HEK293 (cell line): Measurements from ENCODE around the gene CENATAC.

ENCODE experiments used
- CTCF ChIA-PET: fragments of 350-600 bp; formaldehyde crosslinking; extraction: SDS; loops from one replicate; lab custom pipeline; 2021; ENCODE audit warnings: antibody characterized with exemption; lab: Yijun Ruan, JAX
- POLR2A ChIA-PET: fragments of 300-600 bp; formaldehyde crosslinking; extraction: SDS; loops from one replicate; lab custom pipeline; 2020; ENCODE audit warnings: antibody characterized with exemption, inconsistent platforms; lab: Yijun Ruan, JAX
- H3K27ac ChIP-seq: fragments of 200-500 bp; sonication (Bioruptor generic); 2 replicates; pipeline ENCODE4 v1.5.1; 2014; ENCODE audit warnings: low read depth, low read length, control low read depth, inconsistent platforms; ENCODE audit errors: extremely low read depth
- H3K36me3 ChIP-seq, 2 experiments: fragments of 200-500 bp in 1 of 2; sonication (Bioruptor generic) in 1 of 2; 1 replicate in 1 of 2; 2 replicates in 1 of 2; pipeline ENCODE4 v1.5.1; 2014 to 2017; ENCODE audit warnings: inconsistent platforms in 2 of 2, low read length in 2 of 2; ENCODE audit not compliant: control insufficient read depth in 2 of 2, insufficient read depth in 1 of 2
- H3K4me1 ChIP-seq: fragments of 200-500 bp; sonication (Bioruptor generic); 2 replicates; pipeline ENCODE4 v1.5.1; 2014; ENCODE audit warnings: mild to moderate bottlenecking, low read length, inconsistent platforms; ENCODE audit not compliant: control insufficient read depth, insufficient read depth
- H3K4me3 ChIP-seq: 2 replicates; pipeline ENCODE4 v1.5.1; 2011; ENCODE audit warnings: low read depth, mild to moderate bottlenecking, control low read depth, low read length, moderate library complexity
- H3K9me3 ChIP-seq: fragments of 200-500 bp; sonication (Bioruptor generic); 2 replicates; pipeline ENCODE4 v1.5.1; 2014; ENCODE audit warnings: low read depth, low read length, inconsistent platforms; ENCODE audit not compliant: control insufficient read depth, insufficient read depth
- EGR2 ChIP-seq: fragments of 450-650 bp; formaldehyde crosslinking; IDR thresholded peaks from 2 replicates; pipeline ENCODE4 v1.5.1; 2016; ENCODE audit warnings: low read depth, missing biosample characterization, missing genetic modification characterization
- ZBTB48 ChIP-seq: fragments of 450-650 bp; formaldehyde crosslinking; IDR thresholded peaks from 2 replicates; pipeline ENCODE4 v1.5.1; 2016; ENCODE audit warnings: missing biosample characterization, missing genetic modification characterization
- ZIC2 ChIP-seq: fragments of 450-650 bp; formaldehyde crosslinking; IDR thresholded peaks from 2 replicates; pipeline ENCODE4 v1.5.1; 2016; ENCODE audit warnings: missing biosample characterization, missing genetic modification characterization
- ZNF202 ChIP-seq: fragments of 450-650 bp; formaldehyde crosslinking; IDR thresholded peaks from 2 replicates; pipeline ENCODE4 v1.5.1; 2016; ENCODE audit warnings: missing biosample characterization, missing genetic modification characterization, borderline replicate concordance
- ZNF555 ChIP-seq: fragments of 450-650 bp; formaldehyde crosslinking; conservative IDR thresholded peaks from 2 replicates; pipeline ENCODE4 v1.5.1; 2017; ENCODE audit warnings: missing biosample characterization, mild to moderate bottlenecking, missing genetic modification characterization, inconsistent platforms
- ZNF558 ChIP-seq: fragments of 450-650 bp; formaldehyde crosslinking; IDR thresholded peaks from 2 replicates; pipeline ENCODE4 v1.5.1; 2016; ENCODE audit warnings: missing biosample characterization, missing genetic modification characterization
- ZNF768 ChIP-seq: fragments of 450-650 bp; formaldehyde crosslinking; IDR thresholded peaks from 2 replicates; pipeline ENCODE4 v1.5.1; 2018; ENCODE audit warnings: missing biosample characterization, mild to moderate bottlenecking, missing genetic modification characterization
- ZNF776 ChIP-seq: fragments of 450-650 bp; formaldehyde crosslinking; IDR thresholded peaks from 2 replicates; pipeline ENCODE4 v1.5.0; 2017; ENCODE audit warnings: missing biosample characterization, missing genetic modification characterization, borderline replicate concordance
- TF ChIP-seq, protein P1 (sequence below): fragments of 450-650 bp; formaldehyde crosslinking; IDR thresholded peaks from 2 replicates; pipeline ENCODE4 v1.5.1; 2016; ENCODE audit warnings: missing biosample characterization, missing genetic modification characterization
- TF ChIP-seq, protein P2 (sequence below): fragments of 450-650 bp; formaldehyde crosslinking; IDR thresholded peaks from 2 replicates; pipeline ENCODE4 v1.5.1; 2016; ENCODE audit warnings: missing biosample characterization, missing genetic modification characterization, borderline replicate concordance
- TF ChIP-seq, protein P3 (sequence below): fragments of 450-650 bp; formaldehyde crosslinking; IDR thresholded peaks from 2 replicates; pipeline ENCODE4 v1.5.1; 2016; ENCODE audit warnings: missing biosample characterization, missing genetic modification characterization
- TF ChIP-seq, protein P4 (sequence below): fragments of 450-650 bp; formaldehyde crosslinking; IDR thresholded peaks from 2 replicates; pipeline ENCODE4 v1.5.1; 2016; ENCODE audit warnings: missing biosample characterization, missing genetic modification characterization
- TF ChIP-seq, protein P5 (sequence below): fragments of 450-650 bp; formaldehyde crosslinking; IDR thresholded peaks from 2 replicates; pipeline ENCODE4 v1.5.1; 2016; ENCODE audit warnings: missing biosample characterization, missing genetic modification characterization
- TF ChIP-seq, protein P6 (sequence below): fragments of 450-650 bp; formaldehyde crosslinking; IDR thresholded peaks from 2 replicates; pipeline ENCODE4 v1.5.1; 2016; ENCODE audit warnings: missing biosample characterization, missing genetic modification characterization

The CENATAC gene

DNA sequence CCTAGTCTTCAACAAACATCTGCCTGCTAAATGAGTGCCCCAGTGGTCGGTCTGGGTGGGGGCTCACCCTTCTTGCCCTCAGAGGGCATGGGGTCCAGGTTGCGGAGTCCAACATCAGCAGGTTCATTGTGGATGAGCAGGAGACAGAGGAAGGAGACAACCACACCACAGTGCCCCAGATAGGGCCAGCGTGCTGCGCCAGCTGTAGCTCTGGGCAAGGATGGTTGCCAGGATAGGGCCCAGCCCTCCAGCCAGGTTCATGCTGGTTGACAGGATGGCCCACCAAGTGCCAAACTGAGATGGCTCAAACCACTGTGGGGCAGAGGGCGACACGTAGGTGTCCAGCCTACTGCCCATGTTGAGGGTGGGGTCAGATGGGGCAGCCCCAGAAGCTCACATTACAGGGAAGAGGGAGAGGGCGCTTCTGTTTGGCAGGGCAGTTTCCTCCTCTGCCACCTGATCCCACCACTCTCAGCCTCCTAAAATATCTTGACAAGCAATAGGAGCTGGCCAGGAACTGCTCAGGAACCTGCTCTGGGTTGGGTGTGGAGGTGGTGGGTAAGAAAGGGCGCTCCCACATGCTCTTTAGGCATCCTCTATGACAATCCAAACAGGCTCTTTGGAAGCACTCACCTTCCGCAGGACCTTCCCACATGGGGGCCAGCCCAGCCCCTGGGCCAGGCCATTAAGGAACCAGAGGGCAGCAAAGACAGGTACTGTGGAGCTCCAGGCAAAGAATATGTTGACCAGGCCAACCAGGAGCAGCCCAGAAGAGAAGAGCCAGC lies 29.8 kb downstream of the CENATAC start:
- Histone ChIP-seq H3K36me3 (peaks cover 0 to 64% of the 10 kb centered on the region in 2 experiments; a peak in 2 of 3 replicates), H3K4me1 (no peaks in the 10 kb centered on the region)
- POLR2A ChIA-PET: interaction anchor here (0.5 to 1.7 kb wide), 4 partner anchors 9 to 20 kb away, joined by 3 to 5 read pairs (median 3); partner anchors contain the start of genes RPS25 and TRAPPC4
- TF ChIP-seq, protein P1, sequence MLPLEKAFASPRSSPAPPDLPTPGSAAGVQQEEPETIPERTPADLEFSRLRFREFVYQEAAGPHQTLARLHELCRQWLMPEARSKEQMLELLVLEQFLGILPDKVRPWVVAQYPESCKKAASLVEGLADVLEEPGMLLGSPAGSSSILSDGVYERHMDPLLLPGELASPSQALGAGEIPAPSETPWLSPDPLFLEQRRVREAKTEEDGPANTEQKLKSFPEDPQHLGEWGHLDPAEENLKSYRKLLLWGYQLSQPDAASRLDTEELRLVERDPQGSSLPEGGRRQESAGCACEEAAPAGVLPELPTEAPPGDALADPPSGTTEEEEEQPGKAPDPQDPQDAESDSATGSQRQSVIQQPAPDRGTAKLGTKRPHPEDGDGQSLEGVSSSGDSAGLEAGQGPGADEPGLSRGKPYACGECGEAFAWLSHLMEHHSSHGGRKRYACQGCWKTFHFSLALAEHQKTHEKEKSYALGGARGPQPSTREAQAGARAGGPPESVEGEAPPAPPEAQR (tag by site-specific recombination): no peak
- TF ChIP-seq EGR2 (peak; percentile 7; the same call in 1 of the 2 replicates), ZNF768 (tag by site-specific recombination) (no peak), ZNF555 (tag by site-specific recombination) (no peak), ZNF202 (tag by site-specific recombination) (no peak)
- TF ChIP-seq, protein P2, sequence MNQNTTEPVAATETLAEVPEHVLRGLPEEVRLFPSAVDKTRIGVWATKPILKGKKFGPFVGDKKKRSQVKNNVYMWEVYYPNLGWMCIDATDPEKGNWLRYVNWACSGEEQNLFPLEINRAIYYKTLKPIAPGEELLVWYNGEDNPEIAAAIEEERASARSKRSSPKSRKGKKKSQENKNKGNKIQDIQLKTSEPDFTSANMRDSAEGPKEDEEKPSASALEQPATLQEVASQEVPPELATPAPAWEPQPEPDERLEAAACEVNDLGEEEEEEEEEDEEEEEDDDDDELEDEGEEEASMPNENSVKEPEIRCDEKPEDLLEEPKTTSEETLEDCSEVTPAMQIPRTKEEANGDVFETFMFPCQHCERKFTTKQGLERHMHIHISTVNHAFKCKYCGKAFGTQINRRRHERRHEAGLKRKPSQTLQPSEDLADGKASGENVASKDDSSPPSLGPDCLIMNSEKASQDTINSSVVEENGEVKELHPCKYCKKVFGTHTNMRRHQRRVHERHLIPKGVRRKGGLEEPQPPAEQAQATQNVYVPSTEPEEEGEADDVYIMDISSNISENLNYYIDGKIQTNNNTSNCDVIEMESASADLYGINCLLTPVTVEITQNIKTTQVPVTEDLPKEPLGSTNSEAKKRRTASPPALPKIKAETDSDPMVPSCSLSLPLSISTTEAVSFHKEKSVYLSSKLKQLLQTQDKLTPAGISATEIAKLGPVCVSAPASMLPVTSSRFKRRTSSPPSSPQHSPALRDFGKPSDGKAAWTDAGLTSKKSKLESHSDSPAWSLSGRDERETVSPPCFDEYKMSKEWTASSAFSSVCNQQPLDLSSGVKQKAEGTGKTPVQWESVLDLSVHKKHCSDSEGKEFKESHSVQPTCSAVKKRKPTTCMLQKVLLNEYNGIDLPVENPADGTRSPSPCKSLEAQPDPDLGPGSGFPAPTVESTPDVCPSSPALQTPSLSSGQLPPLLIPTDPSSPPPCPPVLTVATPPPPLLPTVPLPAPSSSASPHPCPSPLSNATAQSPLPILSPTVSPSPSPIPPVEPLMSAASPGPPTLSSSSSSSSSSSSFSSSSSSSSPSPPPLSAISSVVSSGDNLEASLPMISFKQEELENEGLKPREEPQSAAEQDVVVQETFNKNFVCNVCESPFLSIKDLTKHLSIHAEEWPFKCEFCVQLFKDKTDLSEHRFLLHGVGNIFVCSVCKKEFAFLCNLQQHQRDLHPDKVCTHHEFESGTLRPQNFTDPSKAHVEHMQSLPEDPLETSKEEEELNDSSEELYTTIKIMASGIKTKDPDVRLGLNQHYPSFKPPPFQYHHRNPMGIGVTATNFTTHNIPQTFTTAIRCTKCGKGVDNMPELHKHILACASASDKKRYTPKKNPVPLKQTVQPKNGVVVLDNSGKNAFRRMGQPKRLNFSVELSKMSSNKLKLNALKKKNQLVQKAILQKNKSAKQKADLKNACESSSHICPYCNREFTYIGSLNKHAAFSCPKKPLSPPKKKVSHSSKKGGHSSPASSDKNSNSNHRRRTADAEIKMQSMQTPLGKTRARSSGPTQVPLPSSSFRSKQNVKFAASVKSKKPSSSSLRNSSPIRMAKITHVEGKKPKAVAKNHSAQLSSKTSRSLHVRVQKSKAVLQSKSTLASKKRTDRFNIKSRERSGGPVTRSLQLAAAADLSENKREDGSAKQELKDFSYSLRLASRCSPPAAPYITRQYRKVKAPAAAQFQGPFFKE (tag by site-specific recombination): no peak
- TF ChIP-seq, protein P3, sequence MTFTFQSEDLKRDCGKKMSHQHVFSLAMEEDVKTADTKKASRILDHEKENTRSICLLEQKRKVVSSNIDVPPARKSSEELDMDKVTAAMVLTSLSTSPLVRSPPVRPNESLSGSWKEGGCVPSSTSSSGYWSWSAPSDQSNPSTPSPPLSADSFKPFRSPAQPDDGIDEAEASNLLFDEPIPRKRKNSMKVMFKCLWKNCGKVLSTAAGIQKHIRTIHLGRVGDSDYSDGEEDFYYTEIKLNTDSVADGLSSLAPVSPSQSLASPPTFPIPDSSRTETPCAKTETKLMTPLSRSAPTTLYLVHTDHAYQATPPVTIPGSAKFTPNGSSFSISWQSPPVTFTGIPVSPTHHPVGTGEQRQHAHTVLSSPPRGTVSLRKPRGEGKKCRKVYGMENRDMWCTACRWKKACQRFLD (tag by site-specific recombination): no peak
- TF ChIP-seq, protein P4, sequence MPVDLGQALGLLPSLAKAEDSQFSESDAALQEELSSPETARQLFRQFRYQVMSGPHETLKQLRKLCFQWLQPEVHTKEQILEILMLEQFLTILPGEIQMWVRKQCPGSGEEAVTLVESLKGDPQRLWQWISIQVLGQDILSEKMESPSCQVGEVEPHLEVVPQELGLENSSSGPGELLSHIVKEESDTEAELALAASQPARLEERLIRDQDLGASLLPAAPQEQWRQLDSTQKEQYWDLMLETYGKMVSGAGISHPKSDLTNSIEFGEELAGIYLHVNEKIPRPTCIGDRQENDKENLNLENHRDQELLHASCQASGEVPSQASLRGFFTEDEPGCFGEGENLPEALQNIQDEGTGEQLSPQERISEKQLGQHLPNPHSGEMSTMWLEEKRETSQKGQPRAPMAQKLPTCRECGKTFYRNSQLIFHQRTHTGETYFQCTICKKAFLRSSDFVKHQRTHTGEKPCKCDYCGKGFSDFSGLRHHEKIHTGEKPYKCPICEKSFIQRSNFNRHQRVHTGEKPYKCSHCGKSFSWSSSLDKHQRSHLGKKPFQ (tag by site-specific recombination): no peak
- TF ChIP-seq, all 188 proteins: peak for 1
- Histone ChIP-seq H3K9me3 (no peaks in the 10 kb centered on the region), H3K4me3 (no peak overlapping the region), H3K27ac (no peak overlapping the region)
- CTCF ChIA-PET: interaction anchor here (0.6 kb wide), 3 partner anchors 24 to 281 kb away, joined by 3 read pairs; no protein-coding TSS in a partner anchor

DNA sequence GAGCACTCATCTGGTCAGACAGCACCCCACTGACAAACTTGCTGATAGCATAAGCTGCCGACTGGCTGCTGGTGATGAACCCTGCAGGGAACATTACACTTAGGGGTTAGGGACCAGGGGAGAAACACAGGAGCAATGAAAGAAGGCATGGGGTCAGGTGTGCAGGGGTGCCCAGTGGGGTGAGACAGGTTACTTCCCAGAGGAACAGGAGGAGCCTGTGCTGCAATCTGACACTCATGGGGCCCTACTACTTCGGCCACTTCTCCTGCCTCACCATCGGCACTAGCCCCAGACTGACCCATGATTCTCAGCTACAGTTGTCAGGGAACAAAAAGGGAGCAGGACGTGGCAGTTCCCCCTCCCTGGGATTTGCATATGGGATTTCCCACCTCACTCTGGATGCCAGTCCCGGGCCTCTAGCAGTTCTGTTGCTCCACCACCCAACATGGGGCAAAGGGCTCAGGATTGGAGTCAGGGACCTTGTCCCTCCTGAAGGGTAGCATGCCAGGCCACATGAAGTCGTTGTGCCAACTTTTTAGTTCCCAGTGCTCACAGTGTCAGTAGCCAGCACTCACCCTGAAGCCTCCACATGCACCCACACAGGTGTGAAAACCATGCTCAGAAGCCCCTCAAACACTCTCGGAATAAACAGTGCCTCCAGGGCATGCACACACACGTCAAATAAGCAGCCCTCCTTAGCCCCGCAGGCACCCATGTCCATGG lies 30.6 kb downstream of the CENATAC start:
- peaks cover 0 to 57% of the 10 kb centered on the region in 2 experiments; a peak in 1 of 3 replicates for H3K36me3 ChIP-seq
- no peak overlapping the region for H3K27ac ChIP-seq
- no peaks in the 10 kb centered on the region for H3K4me1 ChIP-seq
- H3K4me3 ChIP-seq: no peak overlapping the region
- ChIA-PET POLR2A (interaction anchor here (1.3 to 1.7 kb wide), 2 partner anchors 10 to 13 kb away, joined by 3 to 5 read pairs; partner anchors contain the start of genes RPS25 and TRAPPC4), CTCF (interaction anchor here (0.6 kb wide), 4 partner anchors 23 to 280 kb away, joined by 3 to 4 read pairs (median 3); no protein-coding TSS in a partner anchor)
- no peaks in the 10 kb centered on the region for H3K9me3 ChIP-seq
- TF ChIP-seq, protein P5, sequence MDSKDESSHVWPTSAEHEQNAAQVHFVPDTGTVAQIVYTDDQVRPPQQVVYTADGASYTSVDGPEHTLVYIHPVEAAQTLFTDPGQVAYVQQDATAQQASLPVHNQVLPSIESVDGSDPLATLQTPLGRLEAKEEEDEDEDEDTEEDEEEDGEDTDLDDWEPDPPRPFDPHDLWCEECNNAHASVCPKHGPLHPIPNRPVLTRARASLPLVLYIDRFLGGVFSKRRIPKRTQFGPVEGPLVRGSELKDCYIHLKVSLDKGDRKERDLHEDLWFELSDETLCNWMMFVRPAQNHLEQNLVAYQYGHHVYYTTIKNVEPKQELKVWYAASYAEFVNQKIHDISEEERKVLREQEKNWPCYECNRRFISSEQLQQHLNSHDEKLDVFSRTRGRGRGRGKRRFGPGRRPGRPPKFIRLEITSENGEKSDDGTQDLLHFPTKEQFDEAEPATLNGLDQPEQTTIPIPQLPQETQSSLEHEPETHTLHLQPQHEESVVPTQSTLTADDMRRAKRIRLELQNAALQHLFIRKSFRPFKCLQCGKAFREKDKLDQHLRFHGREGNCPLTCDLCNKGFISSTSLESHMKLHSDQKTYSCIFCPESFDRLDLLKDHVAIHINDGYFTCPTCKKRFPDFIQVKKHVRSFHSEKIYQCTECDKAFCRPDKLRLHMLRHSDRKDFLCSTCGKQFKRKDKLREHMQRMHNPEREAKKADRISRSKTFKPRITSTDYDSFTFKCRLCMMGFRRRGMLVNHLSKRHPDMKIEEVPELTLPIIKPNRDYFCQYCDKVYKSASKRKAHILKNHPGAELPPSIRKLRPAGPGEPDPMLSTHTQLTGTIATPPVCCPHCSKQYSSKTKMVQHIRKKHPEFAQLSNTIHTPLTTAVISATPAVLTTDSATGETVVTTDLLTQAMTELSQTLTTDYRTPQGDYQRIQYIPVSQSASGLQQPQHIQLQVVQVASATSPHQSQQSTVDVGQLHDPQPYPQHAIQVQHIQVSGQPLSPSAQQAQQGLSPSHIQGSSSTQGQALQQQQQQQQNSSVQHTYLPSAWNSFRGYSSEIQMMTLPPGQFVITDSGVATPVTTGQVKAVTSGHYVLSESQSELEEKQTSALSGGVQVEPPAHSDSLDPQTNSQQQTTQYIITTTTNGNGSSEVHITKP: peak; percentile 93
- TF ChIP-seq ZBTB48 (tag by site-specific recombination) (0 out of 2 replicates have a peak, but pooled peaks have one; percentile 21), ZNF558 (tag by site-specific recombination) (peak; percentile 89), ZNF776 (no peak), ZIC2 (peak; percentile 92)
- TF ChIP-seq, protein P6, sequence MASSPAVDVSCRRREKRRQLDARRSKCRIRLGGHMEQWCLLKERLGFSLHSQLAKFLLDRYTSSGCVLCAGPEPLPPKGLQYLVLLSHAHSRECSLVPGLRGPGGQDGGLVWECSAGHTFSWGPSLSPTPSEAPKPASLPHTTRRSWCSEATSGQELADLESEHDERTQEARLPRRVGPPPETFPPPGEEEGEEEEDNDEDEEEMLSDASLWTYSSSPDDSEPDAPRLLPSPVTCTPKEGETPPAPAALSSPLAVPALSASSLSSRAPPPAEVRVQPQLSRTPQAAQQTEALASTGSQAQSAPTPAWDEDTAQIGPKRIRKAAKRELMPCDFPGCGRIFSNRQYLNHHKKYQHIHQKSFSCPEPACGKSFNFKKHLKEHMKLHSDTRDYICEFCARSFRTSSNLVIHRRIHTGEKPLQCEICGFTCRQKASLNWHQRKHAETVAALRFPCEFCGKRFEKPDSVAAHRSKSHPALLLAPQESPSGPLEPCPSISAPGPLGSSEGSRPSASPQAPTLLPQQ (tag by site-specific recombination): no peak
